WTC11 (cell line): ENCODE measurements around the gene NRSN1. TPM values are rescaled to one million over a fixed set of nuclear protein-coding genes. Genes with fewer than 3 reads are reported as not detected.

Experiments
- ATAC-seq: fragments of 200-7000 bp; cut with Tn5 transposase; 2 replicates; pipeline ENCODE4 v1.10.0; 2021; ENCODE audit warnings: mild to moderate bottlenecking, moderate library complexity
- CTCF ChIA-PET: fragments of 300-600 bp; sonication (Branson Sonifier 250); formaldehyde crosslinking; loops from one replicate; lab custom pipeline; 2021; ENCODE audit warnings: antibody characterized with exemption; lab: Charles Lee
- POLR2A ChIA-PET: fragments of 350-600 bp; sonication (Branson Sonifier 250); formaldehyde crosslinking; loops from one replicate; lab custom pipeline; 2021; ENCODE audit warnings: antibody characterized with exemption; lab: Charles Lee
- DNase-seq: peaks from one replicate; pipeline ENCODE4 v3.0.0; 2021; ENCODE audit warnings: low spot score
- H3K27ac Mint-ChIP-seq: 2 replicates; pipeline ENCODE4 v1.8.0; 2021; ENCODE audit warnings: mixed read lengths
- H3K27me3 Mint-ChIP-seq: 2 replicates; pipeline ENCODE4 v1.8.0; 2021; ENCODE audit warnings: low read depth, mild to moderate bottlenecking, moderate library complexity, mixed read lengths
- H3K36me3 Mint-ChIP-seq: 2 replicates; pipeline ENCODE4 v1.8.0; 2021; ENCODE audit warnings: mixed read lengths
- H3K4me1 Mint-ChIP-seq: 2 replicates; pipeline ENCODE4 v1.8.0; 2022; ENCODE audit warnings: mixed read lengths
- H3K4me3 Mint-ChIP-seq: 2 replicates; pipeline ENCODE4 v1.8.0; 2021; ENCODE audit warnings: mild to moderate bottlenecking, moderate library complexity, mixed read lengths
- H3K9me3 Mint-ChIP-seq: 2 replicates; pipeline ENCODE4 v1.8.0; 2021; ENCODE audit warnings: mixed read lengths
- ESRRA ChIP-seq: sonication (generic); formaldehyde crosslinking; IDR thresholded peaks from 2 replicates; pipeline ENCODE4 v1.8.1; 2022; ENCODE audit warnings: mild to moderate bottlenecking, missing genetic modification reagents, borderline replicate concordance
- HMGA2 ChIP-seq: fragments of 250-450 bp; sonication (Bioruptor Pico); IDR thresholded peaks from 2 replicates; pipeline ENCODE4 v1.4.0; 2021; ENCODE audit warnings: mild to moderate bottlenecking, moderate library complexity
- JUN ChIP-seq: sonication (generic); formaldehyde crosslinking; IDR thresholded peaks from 2 replicates; pipeline ENCODE4 v1.8.0; 2023; ENCODE audit warnings: mild to moderate bottlenecking, missing genetic modification reagents
- NR2C2 ChIP-seq: sonication (generic); formaldehyde crosslinking; IDR thresholded peaks from 2 replicates; pipeline ENCODE4 v1.8.0; 2022; ENCODE audit warnings: mild to moderate bottlenecking, missing genetic modification reagents
- RORB ChIP-seq: fragments of 250-450 bp; sonication (Bioruptor Pico); IDR thresholded peaks from 2 replicates; pipeline ENCODE4 v1.9.0; 2021; ENCODE audit warnings: mild to moderate bottlenecking
- ZNF396 ChIP-seq: fragments of 250-450 bp; sonication (Bioruptor Pico); IDR thresholded peaks from 2 replicates; pipeline ENCODE4 v1.8.0; 2021; ENCODE audit warnings: mild to moderate bottlenecking, moderate library complexity, borderline replicate concordance
- total RNA-seq: library from RNA; stranded (reverse); gene quantifications from 3 replicates; pipeline ENCODE4 v1.2.3, GENCODE V29; 2021
- TF ChIP-seq, protein P1 (sequence below): sonication (generic); formaldehyde crosslinking; IDR thresholded peaks from 2 replicates; pipeline ENCODE4 v1.8.0; 2023; ENCODE audit warnings: missing genetic modification reagents, mild to moderate bottlenecking, borderline replicate concordance
- TF ChIP-seq, protein P2 (sequence below): fragments of 250-450 bp; sonication (Bioruptor Pico); IDR thresholded peaks from 2 replicates; pipeline ENCODE4 v1.8.0; 2021; ENCODE audit warnings: mild to moderate bottlenecking
- TF ChIP-seq, protein P3 (sequence below): sonication (generic); formaldehyde crosslinking; IDR thresholded peaks from 2 replicates; pipeline ENCODE4 v1.8.0; 2022; ENCODE audit warnings: mild to moderate bottlenecking, missing genetic modification reagents
- TF ChIP-seq, protein P4 (sequence below): sonication (generic); formaldehyde crosslinking; IDR thresholded peaks from 2 replicates; pipeline ENCODE4 v1.8.1; 2023; ENCODE audit warnings: mild to moderate bottlenecking, missing genetic modification reagents
- TF ChIP-seq, protein P5 (sequence below): sonication (generic); formaldehyde crosslinking; IDR thresholded peaks from 2 replicates; pipeline ENCODE4 v1.8.1; 2023; ENCODE audit warnings: mild to moderate bottlenecking, missing genetic modification reagents
- TF ChIP-seq, protein P6 (sequence below): sonication (generic); formaldehyde crosslinking; IDR thresholded peaks from 2 replicates; pipeline ENCODE4 v1.8.1; 2022; ENCODE audit warnings: missing genetic modification reagents, borderline replicate concordance
- TF ChIP-seq, protein P7 (sequence below): sonication (generic); formaldehyde crosslinking; IDR thresholded peaks from 2 replicates; pipeline ENCODE4 v1.8.1; 2023; ENCODE audit warnings: mild to moderate bottlenecking, missing genetic modification reagents, moderate library complexity

The NRSN1 gene
- total RNA-seq, 1 experiment from 2014 or later, result not detected

DNA sequence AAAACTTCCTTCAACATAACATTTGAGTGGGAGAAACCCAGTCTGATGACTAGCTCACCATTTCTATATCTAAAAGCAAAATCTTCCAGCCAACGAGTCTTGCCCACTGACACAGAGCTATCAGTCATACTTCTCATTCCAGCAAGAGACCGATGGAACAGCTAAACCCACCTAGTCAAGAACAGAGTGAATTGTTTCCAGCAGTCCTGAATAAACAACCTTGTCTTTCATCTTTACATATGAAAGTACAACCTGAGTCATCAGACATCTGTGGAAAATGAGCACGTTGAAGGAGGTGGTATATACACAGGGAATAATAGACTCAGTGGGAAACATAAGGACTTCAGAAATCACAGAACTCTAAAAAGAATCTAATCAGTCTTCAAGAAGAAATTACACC, 23.8 kb downstream of the NRSN1 start (continued):
- TF ChIP-seq, protein P1, sequence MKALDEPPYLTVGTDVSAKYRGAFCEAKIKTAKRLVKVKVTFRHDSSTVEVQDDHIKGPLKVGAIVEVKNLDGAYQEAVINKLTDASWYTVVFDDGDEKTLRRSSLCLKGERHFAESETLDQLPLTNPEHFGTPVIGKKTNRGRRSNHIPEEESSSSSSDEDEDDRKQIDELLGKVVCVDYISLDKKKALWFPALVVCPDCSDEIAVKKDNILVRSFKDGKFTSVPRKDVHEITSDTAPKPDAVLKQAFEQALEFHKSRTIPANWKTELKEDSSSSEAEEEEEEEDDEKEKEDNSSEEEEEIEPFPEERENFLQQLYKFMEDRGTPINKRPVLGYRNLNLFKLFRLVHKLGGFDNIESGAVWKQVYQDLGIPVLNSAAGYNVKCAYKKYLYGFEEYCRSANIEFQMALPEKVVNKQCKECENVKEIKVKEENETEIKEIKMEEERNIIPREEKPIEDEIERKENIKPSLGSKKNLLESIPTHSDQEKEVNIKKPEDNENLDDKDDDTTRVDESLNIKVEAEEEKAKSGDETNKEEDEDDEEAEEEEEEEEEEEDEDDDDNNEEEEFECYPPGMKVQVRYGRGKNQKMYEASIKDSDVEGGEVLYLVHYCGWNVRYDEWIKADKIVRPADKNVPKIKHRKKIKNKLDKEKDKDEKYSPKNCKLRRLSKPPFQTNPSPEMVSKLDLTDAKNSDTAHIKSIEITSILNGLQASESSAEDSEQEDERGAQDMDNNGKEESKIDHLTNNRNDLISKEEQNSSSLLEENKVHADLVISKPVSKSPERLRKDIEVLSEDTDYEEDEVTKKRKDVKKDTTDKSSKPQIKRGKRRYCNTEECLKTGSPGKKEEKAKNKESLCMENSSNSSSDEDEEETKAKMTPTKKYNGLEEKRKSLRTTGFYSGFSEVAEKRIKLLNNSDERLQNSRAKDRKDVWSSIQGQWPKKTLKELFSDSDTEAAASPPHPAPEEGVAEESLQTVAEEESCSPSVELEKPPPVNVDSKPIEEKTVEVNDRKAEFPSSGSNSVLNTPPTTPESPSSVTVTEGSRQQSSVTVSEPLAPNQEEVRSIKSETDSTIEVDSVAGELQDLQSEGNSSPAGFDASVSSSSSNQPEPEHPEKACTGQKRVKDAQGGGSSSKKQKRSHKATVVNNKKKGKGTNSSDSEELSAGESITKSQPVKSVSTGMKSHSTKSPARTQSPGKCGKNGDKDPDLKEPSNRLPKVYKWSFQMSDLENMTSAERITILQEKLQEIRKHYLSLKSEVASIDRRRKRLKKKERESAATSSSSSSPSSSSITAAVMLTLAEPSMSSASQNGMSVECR (CRISPR knock-in tag), result no peak
- TF ChIP-seq, protein P2, sequence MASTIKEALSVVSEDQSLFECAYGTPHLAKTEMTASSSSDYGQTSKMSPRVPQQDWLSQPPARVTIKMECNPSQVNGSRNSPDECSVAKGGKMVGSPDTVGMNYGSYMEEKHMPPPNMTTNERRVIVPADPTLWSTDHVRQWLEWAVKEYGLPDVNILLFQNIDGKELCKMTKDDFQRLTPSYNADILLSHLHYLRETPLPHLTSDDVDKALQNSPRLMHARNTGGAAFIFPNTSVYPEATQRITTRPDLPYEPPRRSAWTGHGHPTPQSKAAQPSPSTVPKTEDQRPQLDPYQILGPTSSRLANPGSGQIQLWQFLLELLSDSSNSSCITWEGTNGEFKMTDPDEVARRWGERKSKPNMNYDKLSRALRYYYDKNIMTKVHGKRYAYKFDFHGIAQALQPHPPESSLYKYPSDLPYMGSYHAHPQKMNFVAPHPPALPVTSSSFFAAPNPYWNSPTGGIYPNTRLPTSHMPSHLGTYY (CRISPR knock-in tag), result no peak
- TF ChIP-seq JUN (CRISPR knock-in tag) (no peak), RORB (CRISPR knock-in tag) (no peak)

DNA sequence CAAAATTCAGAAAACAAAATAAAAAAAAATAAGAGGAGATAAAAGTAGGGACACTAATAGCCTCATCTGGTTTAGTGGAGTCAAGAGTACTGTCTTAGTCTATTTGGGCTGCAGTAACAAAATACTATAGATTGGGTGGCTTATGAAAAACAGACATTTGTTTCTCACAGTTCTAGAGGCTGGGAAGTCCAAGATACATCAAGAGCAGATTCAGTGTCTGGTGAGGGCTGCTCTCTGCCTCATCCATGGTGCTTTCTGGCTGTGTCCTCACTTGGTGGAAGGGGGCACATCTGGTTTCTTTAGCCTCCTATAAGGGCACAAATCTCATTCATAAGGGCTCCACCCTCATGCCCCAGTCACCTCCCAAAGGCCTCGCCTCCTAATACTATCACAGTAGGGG, 26.0 kb downstream of the NRSN1 start:
- TF ChIP-seq NR2C2 (CRISPR knock-in tag) (no peak), ZNF396 (CRISPR knock-in tag) (no peak), ESRRA (no peak), HMGA2 (CRISPR knock-in tag) (no peak)
- TF ChIP-seq, protein P3, sequence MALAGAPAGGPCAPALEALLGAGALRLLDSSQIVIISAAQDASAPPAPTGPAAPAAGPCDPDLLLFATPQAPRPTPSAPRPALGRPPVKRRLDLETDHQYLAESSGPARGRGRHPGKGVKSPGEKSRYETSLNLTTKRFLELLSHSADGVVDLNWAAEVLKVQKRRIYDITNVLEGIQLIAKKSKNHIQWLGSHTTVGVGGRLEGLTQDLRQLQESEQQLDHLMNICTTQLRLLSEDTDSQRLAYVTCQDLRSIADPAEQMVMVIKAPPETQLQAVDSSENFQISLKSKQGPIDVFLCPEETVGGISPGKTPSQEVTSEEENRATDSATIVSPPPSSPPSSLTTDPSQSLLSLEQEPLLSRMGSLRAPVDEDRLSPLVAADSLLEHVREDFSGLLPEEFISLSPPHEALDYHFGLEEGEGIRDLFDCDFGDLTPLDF (CRISPR knock-in tag), result no peak
- TF ChIP-seq, protein P4, sequence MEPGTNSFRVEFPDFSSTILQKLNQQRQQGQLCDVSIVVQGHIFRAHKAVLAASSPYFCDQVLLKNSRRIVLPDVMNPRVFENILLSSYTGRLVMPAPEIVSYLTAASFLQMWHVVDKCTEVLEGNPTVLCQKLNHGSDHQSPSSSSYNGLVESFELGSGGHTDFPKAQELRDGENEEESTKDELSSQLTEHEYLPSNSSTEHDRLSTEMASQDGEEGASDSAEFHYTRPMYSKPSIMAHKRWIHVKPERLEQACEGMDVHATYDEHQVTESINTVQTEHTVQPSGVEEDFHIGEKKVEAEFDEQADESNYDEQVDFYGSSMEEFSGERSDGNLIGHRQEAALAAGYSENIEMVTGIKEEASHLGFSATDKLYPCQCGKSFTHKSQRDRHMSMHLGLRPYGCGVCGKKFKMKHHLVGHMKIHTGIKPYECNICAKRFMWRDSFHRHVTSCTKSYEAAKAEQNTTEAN (CRISPR knock-in tag), result no peak
- TF ChIP-seq, protein P5, sequence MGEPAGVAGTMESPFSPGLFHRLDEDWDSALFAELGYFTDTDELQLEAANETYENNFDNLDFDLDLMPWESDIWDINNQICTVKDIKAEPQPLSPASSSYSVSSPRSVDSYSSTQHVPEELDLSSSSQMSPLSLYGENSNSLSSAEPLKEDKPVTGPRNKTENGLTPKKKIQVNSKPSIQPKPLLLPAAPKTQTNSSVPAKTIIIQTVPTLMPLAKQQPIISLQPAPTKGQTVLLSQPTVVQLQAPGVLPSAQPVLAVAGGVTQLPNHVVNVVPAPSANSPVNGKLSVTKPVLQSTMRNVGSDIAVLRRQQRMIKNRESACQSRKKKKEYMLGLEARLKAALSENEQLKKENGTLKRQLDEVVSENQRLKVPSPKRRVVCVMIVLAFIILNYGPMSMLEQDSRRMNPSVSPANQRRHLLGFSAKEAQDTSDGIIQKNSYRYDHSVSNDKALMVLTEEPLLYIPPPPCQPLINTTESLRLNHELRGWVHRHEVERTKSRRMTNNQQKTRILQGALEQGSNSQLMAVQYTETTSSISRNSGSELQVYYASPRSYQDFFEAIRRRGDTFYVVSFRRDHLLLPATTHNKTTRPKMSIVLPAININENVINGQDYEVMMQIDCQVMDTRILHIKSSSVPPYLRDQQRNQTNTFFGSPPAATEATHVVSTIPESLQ (CRISPR knock-in tag), result no peak
- TF ChIP-seq, protein P6, sequence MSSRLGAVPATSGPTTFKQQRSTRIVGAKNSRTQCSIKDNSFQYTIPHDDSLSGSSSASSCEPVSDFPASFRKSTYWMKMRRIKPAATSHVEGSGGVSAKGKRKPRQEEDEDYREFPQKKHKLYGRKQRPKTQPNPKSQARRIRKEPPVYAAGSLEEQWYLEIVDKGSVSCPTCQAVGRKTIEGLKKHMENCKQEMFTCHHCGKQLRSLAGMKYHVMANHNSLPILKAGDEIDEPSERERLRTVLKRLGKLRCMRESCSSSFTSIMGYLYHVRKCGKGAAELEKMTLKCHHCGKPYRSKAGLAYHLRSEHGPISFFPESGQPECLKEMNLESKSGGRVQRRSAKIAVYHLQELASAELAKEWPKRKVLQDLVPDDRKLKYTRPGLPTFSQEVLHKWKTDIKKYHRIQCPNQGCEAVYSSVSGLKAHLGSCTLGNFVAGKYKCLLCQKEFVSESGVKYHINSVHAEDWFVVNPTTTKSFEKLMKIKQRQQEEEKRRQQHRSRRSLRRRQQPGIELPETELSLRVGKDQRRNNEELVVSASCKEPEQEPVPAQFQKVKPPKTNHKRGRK (CRISPR knock-in tag), result no peak
- TF ChIP-seq, protein P7, sequence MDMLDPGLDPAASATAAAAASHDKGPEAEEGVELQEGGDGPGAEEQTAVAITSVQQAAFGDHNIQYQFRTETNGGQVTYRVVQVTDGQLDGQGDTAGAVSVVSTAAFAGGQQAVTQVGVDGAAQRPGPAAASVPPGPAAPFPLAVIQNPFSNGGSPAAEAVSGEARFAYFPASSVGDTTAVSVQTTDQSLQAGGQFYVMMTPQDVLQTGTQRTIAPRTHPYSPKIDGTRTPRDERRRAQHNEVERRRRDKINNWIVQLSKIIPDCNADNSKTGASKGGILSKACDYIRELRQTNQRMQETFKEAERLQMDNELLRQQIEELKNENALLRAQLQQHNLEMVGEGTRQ (CRISPR knock-in tag), result no peak
- Mint-ChIP-seq H3K9me3 (peaks cover 9% of the 10 kb centered on the region; the same call in 1 of the 2 replicates), H3K36me3 (no peaks in the 10 kb centered on the region), H3K27ac (no peak overlapping the region), H3K27me3 (no peaks in the 10 kb centered on the region), H3K4me1 (no peaks in the 10 kb centered on the region), H3K4me3 (no peak overlapping the region)
- ChIA-PET CTCF (no interaction called here), POLR2A (no interaction called here)
- DNase-seq, result no peak
- no peak for ATAC-seq
